22Rv1 (cell line): ENCODE measurements around the gene SPEM2.

Source experiments
- CTCF ChIP-seq: fragments of 450-650 bp; IDR thresholded peaks from 2 replicates; pipeline ENCODE4 v1.5.1; 2017; ENCODE audit warnings: mild to moderate bottlenecking
- ZFX ChIP-seq: fragments of 450-650 bp; IDR thresholded peaks from 2 replicates; pipeline ENCODE4 v1.6.1; 2017; ENCODE audit warnings: antibody characterized with exemption, borderline replicate concordance

- TF ChIP-seq CTCF (no peak), ZFX (no peak)
Observed at GRCh38 chr17:7384489-7385081, 40.8 kb upstream of the SPEM2 start.
